ACC112 (cell line): ENCODE measurements around the gene LRBA.
"Not testable (repeated sequence)": the region's sequence is repeated elsewhere in the genome, so short reads cannot be mapped to it uniquely, and the experiment has no call there.

ENCODE experiments used
- H2AFZ ChIP-seq: fragments of 200-600 bp; sonication (generic); one replicate; pipeline ENCODE4 v1.6.0; 2017; ENCODE audit warnings: antibody characterized with exemption, low read length; ENCODE audit not compliant: unreplicated experiment
- H3K27ac ChIP-seq: fragments of 200-600 bp; sonication (generic); 2 replicates; pipeline ENCODE4 v1.5.1; 2014; ENCODE audit warnings: low read depth, mild to moderate bottlenecking, antibody characterized with exemption, low read length, moderate library complexity
- H3K27me3 ChIP-seq: fragments of 200-600 bp; sonication (generic); 2 replicates; pipeline ENCODE4 v1.6.1; 2014; ENCODE audit warnings: mild to moderate bottlenecking, antibody characterized with exemption, low read length, moderate library complexity, mixed read lengths; ENCODE audit not compliant: insufficient read depth
- H3K36me3 ChIP-seq: fragments of 200-600 bp; sonication (generic); 2 replicates; pipeline ENCODE4 v1.6.1; 2016; ENCODE audit warnings: mild to moderate bottlenecking, antibody characterized with exemption, low read length, moderate library complexity, mixed read lengths; ENCODE audit not compliant: insufficient read depth
- H3K4me1 ChIP-seq: fragments of 200-600 bp; sonication (generic); one replicate; pipeline ENCODE4 v1.6.1; 2016; ENCODE audit warnings: low read length, mixed read lengths; ENCODE audit not compliant: insufficient read depth, unreplicated experiment, control insufficient read depth
- H3K4me3 ChIP-seq: fragments of 200-600 bp; sonication (generic); 2 replicates; pipeline ENCODE4 v1.5.1; 2014; ENCODE audit warnings: mild to moderate bottlenecking, low read depth, low read length
- H3K79me2 ChIP-seq: fragments of 200-600 bp; sonication (generic); one replicate; pipeline ENCODE4 v1.6.0; 2016; ENCODE audit warnings: low read length; ENCODE audit not compliant: control insufficient read depth, unreplicated experiment, insufficient read depth

LRBA gene

DNA sequence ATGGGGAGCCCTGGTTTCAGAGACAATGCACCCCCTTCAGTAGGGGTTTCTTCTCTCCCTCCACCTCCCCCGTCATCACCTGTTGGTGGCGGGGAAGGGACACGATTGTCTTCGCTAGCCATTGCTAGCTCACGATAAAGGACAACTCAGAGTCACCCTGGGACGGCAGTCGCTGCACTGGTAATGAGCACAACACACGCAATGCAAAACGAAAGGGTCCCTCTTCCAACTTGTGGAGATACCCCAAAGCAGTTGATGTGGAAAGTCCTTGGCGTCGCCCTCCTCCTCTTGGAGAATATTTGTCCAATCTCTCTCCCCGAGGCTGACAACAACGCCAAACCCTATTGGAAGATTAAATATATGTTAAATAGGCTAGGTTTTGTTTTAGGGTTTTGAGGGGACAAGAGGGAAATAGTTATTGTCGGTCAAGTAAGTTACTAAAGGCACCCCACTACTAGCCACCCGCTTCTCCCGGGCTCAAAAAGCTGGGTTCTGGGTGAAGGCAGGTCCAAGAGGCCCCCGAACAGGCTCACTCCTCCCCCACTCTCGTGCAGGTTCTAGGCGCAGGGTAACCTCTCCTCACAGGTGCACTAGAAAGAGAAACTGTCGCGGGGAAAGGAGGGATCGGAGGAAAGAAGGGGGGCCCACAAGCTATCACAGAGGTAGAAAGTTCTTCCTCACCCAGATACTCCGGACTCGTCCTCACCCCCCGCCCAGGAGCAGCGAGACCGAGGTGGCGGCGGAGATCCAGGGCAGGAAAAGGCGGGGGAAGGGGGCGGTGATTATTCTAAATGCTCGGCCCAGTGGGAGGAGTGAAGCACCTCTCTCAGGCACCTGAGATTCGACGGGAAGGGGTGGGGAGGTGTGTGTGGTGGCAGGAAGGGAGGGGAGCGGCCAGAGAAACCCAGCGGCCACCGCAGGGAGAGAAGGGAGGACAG lies at the start of gene LRBA:
Gene LRBA (minus strand): TSS at position 764 of the 938 bp plus-strand sequence. CDS start 642 bp downstream, at position 122.
- Histone ChIP-seq H3K36me3 (no peaks in the 10 kb centered on the region), H3K27me3 (no peaks in the 10 kb centered on the region), H3K27ac (peak within 1 kb of the TSS; percentile 50; the same call in 1 of the 2 replicates), H3K4me3 (peak within 1 kb of the TSS; percentile 100), H3K79me2 (peaks cover 22% of the 10 kb centered on the region), H2AFZ (peak within 1 kb of the TSS; percentile 100), H3K4me1 (peaks cover 14% of the 10 kb centered on the region)

DNA sequence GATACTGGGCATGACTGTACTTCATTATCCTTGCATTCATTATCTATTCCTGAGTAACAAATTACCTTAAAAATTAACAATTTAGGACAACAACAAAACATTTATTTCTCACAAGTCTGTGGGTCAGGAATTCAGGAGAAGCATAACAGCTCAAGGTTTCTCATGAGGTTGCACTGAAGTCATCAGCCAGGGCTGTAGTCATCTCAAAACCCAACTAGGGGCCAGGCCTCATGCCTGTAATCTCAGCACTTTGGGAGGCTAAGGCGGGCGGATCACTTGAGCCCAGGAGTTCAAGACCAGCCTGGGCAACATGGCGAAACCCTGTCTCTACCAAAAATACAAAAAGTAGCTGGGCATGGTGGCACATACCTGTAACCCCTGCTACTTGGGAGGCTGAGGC lies 48.1 kb upstream of the LRBA start:
- H3K36me3 ChIP-seq, H3K27me3 ChIP-seq, H3K4me3 ChIP-seq, H3K79me2 ChIP-seq, H2AFZ ChIP-seq, H3K27ac ChIP-seq, H3K4me1 ChIP-seq: not testable (repeated sequence)

- H2AFZ ChIP-seq, result peak overlapping the region; percentile 28
- H3K36me3 ChIP-seq, result no peaks in the 10 kb centered on the region
Observed at GRCh38 chr4:151055539-151055938, 40.5 kb upstream of the LRBA start.

DNA sequence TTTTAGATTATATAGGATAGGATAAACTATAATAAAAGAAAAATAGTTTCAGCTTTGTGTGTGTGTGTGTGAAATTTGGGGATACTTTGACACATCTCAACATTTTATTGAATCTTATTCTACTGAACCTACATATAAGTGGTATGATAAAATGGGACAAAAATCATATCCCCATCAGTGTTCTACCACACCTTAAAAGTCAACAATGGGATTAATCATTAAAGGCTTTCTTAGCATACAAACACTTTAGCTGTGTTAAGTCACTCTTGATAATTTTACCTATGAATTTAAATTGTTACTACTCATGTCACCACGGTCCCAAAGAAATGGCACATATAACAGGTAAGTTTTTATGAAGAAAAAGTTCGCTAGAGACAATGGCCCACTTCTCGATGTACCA lies 37.7 kb upstream of the LRBA start:
- H3K4me1 ChIP-seq, result no peaks in the 10 kb centered on the region
- no peaks in the 10 kb centered on the region for H3K36me3 ChIP-seq
- no peaks in the 10 kb centered on the region for H3K79me2 ChIP-seq
- H2AFZ ChIP-seq, result no peak overlapping the region
- H3K27ac ChIP-seq, result no peak overlapping the region
- no peaks in the 10 kb centered on the region for H3K27me3 ChIP-seq
- H3K4me3 ChIP-seq, result no peak overlapping the region

More at GRCh38 chr4:151055539-151055938, 40.5 kb upstream of the LRBA start:
- H3K27ac ChIP-seq, result no peak overlapping the region
- no peaks in the 10 kb centered on the region for H3K27me3 ChIP-seq
- no peaks in the 10 kb centered on the region for H3K79me2 ChIP-seq
- H3K4me3 ChIP-seq, result no peak overlapping the region
- H3K4me1 ChIP-seq, result no peaks in the 10 kb centered on the region

- Histone ChIP-seq H3K27ac (no peak overlapping the region), H3K4me1 (no peaks in the 10 kb centered on the region), H2AFZ (no peak overlapping the region), H3K36me3 (no peaks in the 10 kb centered on the region), H3K4me3 (no peak overlapping the region), H3K79me2 (no peaks in the 10 kb centered on the region), H3K27me3 (no peaks in the 10 kb centered on the region)
Observed at GRCh38 chr4:151049430-151049884, 34.4 kb upstream of the LRBA start.

- H3K4me3 ChIP-seq, result no peak overlapping the region
- H2AFZ ChIP-seq, result no peak overlapping the region
Observed at GRCh38 chr4:151048913-151049312, 33.8 kb upstream of the LRBA start.

GRCh38 chr4:151046609-151047008 lies 31.5 kb upstream of the LRBA start:
- no peak overlapping the region for H2AFZ ChIP-seq
- H3K4me1 ChIP-seq, result no peaks in the 10 kb centered on the region
- no peaks in the 10 kb centered on the region for H3K79me2 ChIP-seq
- no peaks in the 10 kb centered on the region for H3K36me3 ChIP-seq
- no peak overlapping the region for H3K4me3 ChIP-seq
- H3K27me3 ChIP-seq, result no peaks in the 10 kb centered on the region
- no peak overlapping the region for H3K27ac ChIP-seq

More at GRCh38 chr4:151048913-151049312, 33.8 kb upstream of the LRBA start:
- H3K27me3 ChIP-seq, result no peaks in the 10 kb centered on the region
- H3K4me1 ChIP-seq, result no peaks in the 10 kb centered on the region
- H3K79me2 ChIP-seq, result no peaks in the 10 kb centered on the region
- no peaks in the 10 kb centered on the region for H3K36me3 ChIP-seq
- no peak overlapping the region for H3K27ac ChIP-seq

- H2AFZ ChIP-seq, result no peak overlapping the region
- H3K4me1 ChIP-seq, result no peaks in the 10 kb centered on the region
- H3K4me3 ChIP-seq, result no peak overlapping the region
- H3K79me2 ChIP-seq, result no peaks in the 10 kb centered on the region
- no peak overlapping the region for H3K27ac ChIP-seq
- H3K27me3 ChIP-seq, result no peaks in the 10 kb centered on the region
- H3K36me3 ChIP-seq, result no peaks in the 10 kb centered on the region
Observed at GRCh38 chr4:151045907-151046306, 30.8 kb upstream of the LRBA start.

DNA sequence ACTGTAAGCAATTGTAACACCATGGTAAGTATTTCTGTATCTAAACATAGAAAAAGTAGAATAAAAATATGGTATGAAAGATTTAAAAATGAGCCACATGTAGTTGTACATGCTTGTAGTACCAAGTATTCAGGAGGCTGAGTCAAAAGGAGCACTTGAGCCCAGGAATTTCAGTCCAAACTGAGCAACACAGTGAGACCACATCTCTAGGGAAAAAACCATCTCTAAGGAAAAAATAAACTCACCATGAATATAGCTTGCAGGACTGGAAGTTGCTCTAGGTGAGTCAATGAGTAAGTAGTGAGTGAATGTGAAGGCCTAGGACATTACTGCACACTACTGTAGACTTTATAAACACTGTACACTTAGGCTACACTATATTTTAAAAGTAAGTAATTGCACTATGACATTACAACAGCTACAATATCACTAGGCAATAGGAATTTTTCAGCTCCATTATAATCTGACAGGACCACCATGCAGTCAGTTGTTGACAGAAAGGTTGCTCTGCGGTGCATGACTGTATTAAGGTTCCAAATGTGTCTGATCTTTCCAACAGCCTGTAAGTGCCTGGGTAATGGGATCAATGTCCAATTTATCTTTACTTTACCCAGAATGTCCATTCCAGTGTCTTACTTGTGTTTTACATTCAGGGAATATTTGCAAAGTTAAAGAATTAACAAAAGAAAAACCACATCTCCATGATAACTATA lies 28.9 kb upstream of the LRBA start:
- H3K27me3 ChIP-seq, result no peaks in the 10 kb centered on the region
- H3K4me1 ChIP-seq, result no peaks in the 10 kb centered on the region
- H3K4me3 ChIP-seq, result no peak overlapping the region
- H2AFZ ChIP-seq, result no peak overlapping the region
- no peaks in the 10 kb centered on the region for H3K36me3 ChIP-seq
- H3K27ac ChIP-seq, result no peak overlapping the region
- no peaks in the 10 kb centered on the region for H3K79me2 ChIP-seq

GRCh38 chr4:151039733-151040132 lies 24.6 kb upstream of the LRBA start:
- Histone ChIP-seq H3K79me2 (no peaks in the 10 kb centered on the region), H3K4me3 (no peak overlapping the region), H3K36me3 (no peaks in the 10 kb centered on the region), H2AFZ (no peak overlapping the region), H3K27ac (no peak overlapping the region), H3K27me3 (no peaks in the 10 kb centered on the region), H3K4me1 (no peaks in the 10 kb centered on the region)
